Large intestine (tissue), 3 donors: Measurements from ENCODE around the gene FRAT2. TPM values are rescaled to one million over a fixed set of nuclear protein-coding genes. Genes with fewer than 3 reads are reported as not detected.

Experiments
- DNase-seq, 2 donors: peaks; one replicate each; pipeline versions ENCODE4 v3.0.0 to v3.0.0-alpha.2; 2013
- H3K27ac ChIP-seq: one replicate; pipeline ENCODE4 v1.5.1; 2013; ENCODE audit warnings: low read length
- H3K27me3 ChIP-seq: 2 replicates; pipeline ENCODE4 v1.6.1; 2013; ENCODE audit warnings: low read length; ENCODE audit not compliant: control insufficient read depth, insufficient read depth
- H3K36me3 ChIP-seq: 2 replicates; pipeline ENCODE4 v1.6.1; 2013; ENCODE audit warnings: low read length; ENCODE audit not compliant: control insufficient read depth, insufficient read depth
- H3K4me1 ChIP-seq: one replicate; pipeline ENCODE4 v1.6.1; 2013; ENCODE audit warnings: low read length; ENCODE audit not compliant: control insufficient read depth, insufficient read depth
- H3K4me3 ChIP-seq: one replicate; pipeline ENCODE4 v1.5.1; 2013; ENCODE audit warnings: low read length
- H3K9me3 ChIP-seq: one replicate; pipeline ENCODE4 v1.6.1; 2013; ENCODE audit warnings: mild to moderate bottlenecking, low read depth, low read length, moderate library complexity; ENCODE audit not compliant: control insufficient read depth
- WGBS: methylation state at CpG from one replicate; pipeline ENCODE4 v1.1.5; 2013; ENCODE audit warnings: low lambda C conversion rate; ENCODE audit not compliant: insufficient coverage; 5-methylcytosine and 5-hydroxymethylcytosine counted together
- polyA plus RNA-seq: library from polyadenylated mRNA; unstranded; fragments of 120-200 nt; gene quantifications from one replicate; pipeline ENCODE4 v1.2.1, GENCODE V29; 2013

The FRAT2 gene
- polyA plus RNA-seq, 1 donor, result 26.0 TPM

GRCh38 chr10:97318772-97319651 lies 15.5 kb downstream of the FRAT2 start, which contains the start of gene FRAT1:
Gene FRAT1 (plus strand): TSS chr10:97319271. CDS start chr10:97319454, 183 bp downstream.
- Histone ChIP-seq H3K9me3 (no peaks in the 10 kb centered on the region), H3K27ac (peak within 1 kb of the TSS; percentile 92), H3K4me1 (peaks cover 11% of the 10 kb centered on the region), H3K27me3 (peaks cover 21% of the 10 kb centered on the region), H3K36me3 (no peaks in the 10 kb centered on the region), H3K4me3 (peak within 1 kb of the TSS; percentile 74)
- WGBS, result no CpG with 5 or more reads among the region's 79 CpGs
- peak; percentile 80 to 94 for DNase-seq

DNA sequence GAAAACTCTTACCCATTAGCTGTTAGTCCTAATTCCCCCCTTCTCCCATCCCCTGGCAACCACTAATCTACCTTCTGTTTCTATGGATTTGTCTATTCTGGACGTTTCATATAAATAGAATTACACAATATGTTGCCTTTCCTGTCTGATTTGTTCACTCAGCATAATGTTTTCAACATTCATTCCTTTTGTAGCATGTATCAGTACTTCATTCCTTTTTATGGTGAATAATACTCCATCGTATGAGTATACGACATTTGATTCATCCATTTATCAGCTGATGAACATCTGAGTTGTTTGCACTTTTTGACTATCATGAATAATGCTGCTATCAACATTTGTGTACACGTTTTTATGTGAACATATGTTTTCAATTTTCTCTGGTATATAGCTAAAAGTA lies 19.9 kb downstream of the FRAT2 start:
- Histone ChIP-seq H3K27ac (no peak overlapping the region), H3K9me3 (no peaks in the 10 kb centered on the region), H3K4me3 (no peak overlapping the region), H3K4me1 (peaks cover 3% of the 10 kb centered on the region), H3K27me3 (no peaks in the 10 kb centered on the region), H3K36me3 (no peaks in the 10 kb centered on the region)
- 33% methylated on average over 1 of the region's 4 CpGs for WGBS
- DNase-seq, result no peak

DNA sequence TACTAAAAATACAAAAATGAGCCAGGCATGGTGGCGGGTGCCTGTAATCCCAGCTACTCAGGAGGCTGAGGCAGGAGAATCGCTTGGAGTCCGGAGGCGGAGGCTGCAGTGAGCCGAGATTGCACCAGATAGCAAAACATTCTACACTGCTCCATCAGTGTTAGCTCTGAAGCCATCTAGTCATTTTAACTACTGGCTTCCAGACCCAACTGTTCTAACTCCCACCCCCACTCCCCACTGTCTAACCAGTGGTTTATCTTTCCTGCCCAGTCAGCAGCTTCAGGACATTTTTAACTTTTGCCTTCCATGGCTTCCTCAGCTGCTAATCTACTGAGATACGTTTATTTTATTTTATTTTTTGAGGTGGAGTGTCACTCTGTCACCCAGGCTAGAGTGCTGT lies 21.6 kb downstream of the FRAT2 start:
- no peak overlapping the region for H3K27ac ChIP-seq
- WGBS, result 67% methylated on average over 1 of the region's 6 CpGs
- H3K4me3 ChIP-seq, result no peak overlapping the region
- no peak for DNase-seq
- no peaks in the 10 kb centered on the region for H3K36me3 ChIP-seq
- no peaks in the 10 kb centered on the region for H3K9me3 ChIP-seq
- no peaks in the 10 kb centered on the region for H3K4me1 ChIP-seq
- no peaks in the 10 kb centered on the region for H3K27me3 ChIP-seq

- no peak overlapping the region for H3K4me3 ChIP-seq
- WGBS, result no CpG with 5 or more reads among the region's 4 CpGs
Observed at GRCh38 chr10:97311111-97311626, 23.4 kb downstream of the FRAT2 start.

DNA sequence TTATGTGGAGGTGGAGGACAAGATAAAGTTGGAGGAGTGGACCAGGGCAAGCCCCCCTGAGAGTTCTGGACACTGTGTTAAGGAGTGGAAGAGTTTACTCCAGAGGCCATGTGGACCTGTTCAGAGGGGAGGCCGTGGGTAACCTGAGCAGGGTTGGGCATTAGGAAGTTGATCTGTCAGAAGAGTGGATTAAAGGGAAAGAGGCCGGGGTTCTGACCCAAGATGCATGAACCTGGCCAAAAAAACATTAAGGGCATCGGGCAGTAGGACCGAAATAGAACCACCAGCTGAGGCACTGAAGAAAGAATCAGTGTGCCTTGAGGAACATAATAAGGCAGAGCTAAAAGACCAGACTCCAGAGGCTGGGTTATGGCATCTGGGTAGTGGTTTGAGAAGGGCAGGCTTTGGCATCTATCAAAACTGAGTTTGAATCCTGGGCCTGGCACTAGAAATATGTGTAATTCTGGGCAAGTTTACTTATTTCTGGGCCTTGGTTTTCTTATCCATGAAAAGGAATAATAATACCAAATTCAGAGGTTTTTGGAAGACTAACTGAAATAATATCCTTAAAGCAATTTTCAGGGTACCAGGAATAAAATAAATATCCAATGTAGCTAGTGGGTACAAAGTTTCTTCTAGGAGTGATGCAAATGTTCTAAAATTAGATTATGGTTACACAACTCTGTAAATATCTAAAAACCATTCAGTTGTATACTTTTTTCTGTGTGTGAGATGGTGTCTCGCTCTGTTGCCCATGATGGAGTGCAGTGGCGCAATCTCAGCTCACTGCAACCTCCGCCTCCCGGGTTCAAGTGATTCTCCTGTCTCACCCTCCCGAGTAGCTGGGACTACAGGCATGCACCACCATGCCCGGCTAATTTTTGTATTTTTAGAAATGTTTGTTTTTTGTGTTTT lies 26.4 kb downstream of the FRAT2 start:
- Histone ChIP-seq H3K27ac (no peak overlapping the region), H3K27me3 (no peaks in the 10 kb centered on the region), H3K4me3 (no peak overlapping the region), H3K36me3 (no peaks in the 10 kb centered on the region), H3K9me3 (no peaks in the 10 kb centered on the region), H3K4me1 (no peaks in the 10 kb centered on the region)
- DNase-seq, result no peak
- WGBS, result 0% methylated on average over 1 of the region's 10 CpGs

More at GRCh38 chr10:97311111-97311626, 23.4 kb downstream of the FRAT2 start:
- Histone ChIP-seq H3K27me3 (no peaks in the 10 kb centered on the region), H3K36me3 (no peaks in the 10 kb centered on the region), H3K4me1 (no peaks in the 10 kb centered on the region), H3K27ac (no peak overlapping the region), H3K9me3 (no peaks in the 10 kb centered on the region)
- DNase-seq, result no peak

GRCh38 chr10:97307441-97307840 lies 27.1 kb downstream of the FRAT2 start:
- Histone ChIP-seq H3K4me1 (no peaks in the 10 kb centered on the region), H3K9me3 (no peaks in the 10 kb centered on the region), H3K4me3 (no peak overlapping the region), H3K27ac (no peak overlapping the region), H3K27me3 (no peaks in the 10 kb centered on the region), H3K36me3 (no peaks in the 10 kb centered on the region)
- DNase-seq, result no peak
- no CpG with 5 or more reads among the region's 1 CpG for WGBS

GRCh38 chr10:97302088-97302791 lies 32.3 kb downstream of the FRAT2 start:
- Histone ChIP-seq H3K36me3 (no peaks in the 10 kb centered on the region), H3K27me3 (no peaks in the 10 kb centered on the region), H3K9me3 (no peaks in the 10 kb centered on the region), H3K4me3 (no peak overlapping the region), H3K4me1 (peaks cover 12% of the 10 kb centered on the region), H3K27ac (no peak overlapping the region)
- DNase-seq, result no peak
- no CpG with 5 or more reads among the region's 11 CpGs for WGBS

DNA sequence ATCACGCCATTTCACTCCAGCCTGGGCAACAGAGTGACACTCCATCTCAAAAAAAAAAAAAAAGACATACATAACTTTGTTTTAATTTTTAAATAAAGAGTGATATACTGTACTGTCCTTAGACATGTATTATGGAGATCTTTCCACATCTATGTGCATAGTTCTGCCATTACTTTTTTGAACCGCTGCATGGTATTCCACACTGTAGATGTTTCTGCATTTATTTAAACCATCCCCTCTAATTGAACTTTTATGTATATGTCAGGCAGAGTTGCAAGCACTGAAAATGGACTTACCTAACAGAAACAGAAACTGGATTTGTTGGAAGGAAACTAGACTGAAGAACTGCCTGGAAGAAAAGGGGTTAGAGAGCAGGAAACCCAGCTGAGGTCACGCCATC lies 33.5 kb downstream of the FRAT2 start:
- WGBS, result no CpG with 5 or more reads among the region's 3 CpGs
- Histone ChIP-seq H3K27ac (no peak overlapping the region), H3K9me3 (no peaks in the 10 kb centered on the region), H3K36me3 (no peaks in the 10 kb centered on the region), H3K27me3 (no peaks in the 10 kb centered on the region), H3K4me3 (no peak overlapping the region), H3K4me1 (peaks cover 14% of the 10 kb centered on the region)
- DNase-seq, result no peak

- H3K27me3 ChIP-seq, result no peaks in the 10 kb centered on the region
- DNase-seq, result no peak
- WGBS, result no CpG with 5 or more reads among the region's 3 CpGs
- no peaks in the 10 kb centered on the region for H3K36me3 ChIP-seq
- no peaks in the 10 kb centered on the region for H3K9me3 ChIP-seq
- peaks cover 14% of the 10 kb centered on the region for H3K4me1 ChIP-seq
- no peak overlapping the region for H3K4me3 ChIP-seq
- H3K27ac ChIP-seq, result peak overlapping the region; percentile 96
Observed at GRCh38 chr10:97298223-97298571, 36.3 kb downstream of the FRAT2 start.
